CMK (cell line): ENCODE measurements around the gene NFIB.

ENCODE experiments used
- DNase-seq: peaks from one replicate; pipeline ENCODE4 v3.0.0-alpha.2; 2010; ENCODE audit warnings: low read depth

NFIB gene

DNA sequence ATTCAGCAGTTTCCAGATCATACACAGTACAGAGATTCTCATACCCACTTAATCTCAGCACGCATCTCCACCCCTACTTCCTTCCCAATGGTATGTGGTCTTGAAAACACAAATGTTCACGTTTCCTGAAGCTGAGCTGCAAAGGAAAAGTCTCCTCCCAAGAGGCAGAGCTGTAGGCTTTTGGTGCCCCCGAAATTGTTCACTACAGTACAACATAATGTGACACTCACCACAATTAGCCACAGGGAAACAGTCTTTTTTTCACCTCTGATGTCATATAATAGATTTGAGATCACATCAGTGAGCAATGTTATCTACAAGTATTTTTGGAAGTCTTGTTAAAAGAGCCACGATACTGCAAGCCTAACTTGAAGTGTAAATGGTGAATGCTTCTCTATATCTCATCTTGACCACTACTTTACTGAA lies 40.2 kb downstream of the NFIB start:
- DNase-seq: no peak

DNA sequence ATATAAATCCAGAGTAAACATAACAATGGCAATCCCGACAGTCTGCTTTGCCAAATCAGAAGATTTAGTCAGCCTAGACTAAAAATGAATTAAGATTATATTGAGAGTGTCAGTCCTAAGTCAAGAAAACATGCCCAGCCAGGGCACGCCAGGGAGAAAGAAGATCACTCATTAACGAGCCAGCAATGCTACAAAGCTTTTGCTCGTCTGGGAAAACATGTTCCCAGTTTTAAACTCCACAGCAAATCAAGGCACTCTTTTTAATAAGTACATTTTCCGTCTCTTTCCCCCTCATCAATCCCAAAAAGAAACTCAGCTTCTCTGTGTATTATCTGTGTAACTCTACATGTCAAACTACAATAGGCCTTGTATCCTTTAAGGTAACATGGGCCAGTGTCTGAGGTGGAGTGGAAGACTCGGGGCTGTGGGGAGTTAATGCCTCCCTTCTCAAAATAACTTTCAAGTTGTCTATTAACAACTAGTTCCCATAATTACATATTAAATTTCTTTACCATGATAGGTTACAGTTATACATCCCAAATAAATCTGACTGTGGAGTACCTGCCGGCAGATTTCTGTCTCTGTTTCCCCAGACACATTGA lies 40.9 kb downstream of the NFIB start:
- no peak for DNase-seq

DNA sequence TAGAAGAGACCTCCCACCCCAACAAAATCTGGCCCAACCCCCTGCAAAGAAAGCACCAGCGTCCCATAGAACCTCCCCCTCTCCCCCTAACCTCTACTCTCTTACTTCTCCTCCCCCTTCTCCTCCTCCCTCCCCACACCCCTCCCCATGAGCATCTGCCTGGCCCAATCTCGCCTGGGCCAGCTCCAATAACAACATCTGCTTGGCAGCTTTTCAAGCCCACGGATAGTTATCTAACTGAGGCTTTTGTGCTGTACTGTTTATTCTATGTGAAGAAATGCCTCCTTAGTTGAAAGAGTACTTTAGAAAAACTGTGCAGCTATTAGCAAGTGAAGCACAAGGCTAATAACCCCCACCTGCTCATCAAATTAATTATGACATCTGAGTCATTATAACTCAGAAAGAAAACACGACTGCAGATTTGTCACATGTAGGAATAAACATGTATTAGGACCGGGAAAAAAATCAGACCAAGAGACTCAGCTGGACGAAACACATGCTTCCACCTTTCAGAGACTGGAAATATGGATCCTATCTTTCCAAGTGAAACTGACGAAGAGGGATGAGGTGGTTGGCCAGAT lies 42.8 kb downstream of the NFIB start:
- DNase-seq: no peak

- no peak for DNase-seq
These were observed 43.4 kb downstream of the NFIB start for GRCh38 chr9:14270358-14271092.

DNA sequence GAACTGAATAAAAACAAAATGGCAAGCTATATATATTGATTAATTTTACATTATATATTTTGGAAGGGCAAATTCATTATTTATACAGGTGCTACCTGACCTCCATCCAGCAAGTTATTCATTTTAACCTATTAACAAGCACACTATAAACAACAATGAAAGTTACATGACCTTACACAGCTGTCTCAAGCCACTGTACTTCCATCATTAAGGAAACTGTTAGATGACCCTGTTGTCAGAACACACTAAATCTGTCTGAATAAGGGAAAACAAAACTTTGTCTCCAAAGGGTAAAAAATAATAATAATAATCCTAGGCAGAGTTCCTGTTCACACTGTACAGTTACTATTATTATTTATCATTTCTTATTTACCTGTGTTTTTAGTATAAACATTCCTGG lies 44.0 kb downstream of the NFIB start:
- DNase-seq: no peak

DNA sequence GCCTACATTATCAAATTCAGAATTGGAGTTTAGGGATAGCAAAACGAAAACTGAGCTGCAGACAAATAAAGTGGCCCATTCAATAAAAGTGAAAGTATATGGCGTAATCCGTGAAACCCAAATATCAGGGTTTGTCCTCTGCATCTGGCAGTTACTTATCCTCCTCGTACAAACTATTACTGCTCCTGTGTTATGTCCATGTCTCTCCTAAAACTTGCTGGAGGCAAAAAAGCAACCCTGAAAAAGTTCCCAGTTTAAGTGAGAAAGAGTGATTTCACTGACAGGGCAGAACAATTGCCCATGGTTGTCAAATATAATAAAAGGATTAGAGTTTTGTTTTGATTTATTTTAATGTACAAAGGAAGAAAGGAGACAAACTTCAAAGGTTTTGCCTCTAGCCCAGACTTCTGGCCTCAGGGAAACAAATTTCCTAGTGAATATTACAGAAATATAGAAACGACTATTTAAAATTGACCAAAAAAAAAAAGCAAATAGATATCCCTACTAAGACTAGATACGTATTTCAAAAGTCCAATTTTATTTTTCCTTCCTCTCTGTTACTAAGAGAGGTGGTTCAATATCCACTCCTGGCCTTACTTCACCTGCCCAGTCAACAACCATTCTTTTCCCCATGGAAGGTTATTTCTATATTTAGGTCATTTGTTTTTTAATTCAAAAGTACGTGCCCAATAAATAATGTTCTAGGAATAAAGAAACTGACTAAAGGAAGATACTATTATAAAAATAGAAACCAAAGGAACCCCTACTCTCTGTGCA lies 50.0 kb downstream of the NFIB start:
- DNase-seq: no peak

DNA sequence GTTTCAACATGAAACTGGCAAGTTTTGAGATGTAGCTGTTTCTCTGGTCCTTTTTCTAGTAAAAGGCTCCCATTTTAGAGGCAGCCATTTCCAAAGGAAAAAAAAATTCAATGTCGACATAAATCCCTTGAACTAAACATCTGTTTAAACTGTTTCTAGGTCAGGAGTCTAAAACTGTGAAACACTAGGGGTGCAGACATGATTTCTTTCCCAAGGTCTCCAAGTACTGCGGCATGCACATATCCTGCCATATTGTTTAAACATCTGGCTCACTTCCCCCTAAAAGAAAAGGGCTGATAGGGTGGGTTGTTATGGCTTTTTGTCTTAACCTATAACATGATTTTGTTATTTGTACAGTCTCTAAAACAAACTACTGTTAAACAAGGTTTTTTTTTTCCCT lies 51.1 kb downstream of the NFIB start:
- no peak for DNase-seq

- no peak for DNase-seq
These were observed 52.3 kb downstream of the NFIB start for GRCh38 chr9:14261616-14262015.

GRCh38 chr9:14260101-14260500 lies 53.8 kb downstream of the NFIB start:
- DNase-seq: no peak

DNA sequence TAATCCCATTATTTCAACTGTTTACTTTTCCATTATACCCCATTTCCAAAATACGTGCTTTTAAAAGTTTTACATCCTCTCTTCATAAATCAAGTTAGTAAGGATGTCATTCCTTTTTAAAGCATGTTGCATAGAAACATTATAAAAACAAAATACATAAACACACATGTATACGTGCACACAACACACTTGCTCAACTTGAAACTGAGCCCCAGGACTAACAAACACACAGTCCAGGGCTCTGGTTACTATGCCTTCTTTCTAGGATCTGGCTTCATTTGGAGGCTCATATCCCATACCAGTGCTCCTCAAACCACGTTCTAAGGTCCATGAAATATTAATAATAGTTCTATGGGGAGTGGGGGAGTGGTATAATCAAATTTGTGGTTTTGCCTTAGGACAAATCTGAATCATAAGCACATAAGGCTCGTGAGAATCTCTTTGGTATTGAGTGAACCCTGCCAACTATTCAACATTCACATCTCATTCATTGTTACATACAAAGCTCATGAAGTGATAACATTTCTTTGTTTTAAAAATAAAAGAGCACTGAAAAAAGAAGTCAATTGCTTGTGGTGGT lies 55.2 kb downstream of the NFIB start:
- DNase-seq: no peak

GRCh38 chr9:14258156-14258555 lies 55.8 kb downstream of the NFIB start:
- no peak for DNase-seq

DNA sequence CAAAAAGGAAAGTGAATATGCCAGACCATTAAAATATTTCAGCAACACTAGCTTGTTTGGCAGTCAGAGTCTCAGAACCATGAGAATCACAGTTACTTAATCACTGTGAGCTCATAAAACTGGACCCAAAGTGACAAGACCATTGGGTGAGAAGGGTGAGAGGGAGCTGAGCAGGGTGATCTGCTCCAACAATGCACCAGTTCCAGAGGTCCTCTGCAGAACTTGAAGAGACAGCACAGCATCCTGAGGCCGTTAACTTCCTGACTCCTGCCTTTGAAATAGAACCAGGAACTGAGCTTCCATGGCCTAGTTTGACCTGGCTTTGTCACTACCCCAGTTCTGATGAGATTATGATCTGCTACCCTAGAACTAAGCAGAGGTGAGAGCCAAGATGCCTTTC lies 57.4 kb downstream of the NFIB start:
- DNase-seq: no peak

GRCh38 chr9:14251154-14252071 lies 62.5 kb downstream of the NFIB start:
- DNase-seq: no peak

DNA sequence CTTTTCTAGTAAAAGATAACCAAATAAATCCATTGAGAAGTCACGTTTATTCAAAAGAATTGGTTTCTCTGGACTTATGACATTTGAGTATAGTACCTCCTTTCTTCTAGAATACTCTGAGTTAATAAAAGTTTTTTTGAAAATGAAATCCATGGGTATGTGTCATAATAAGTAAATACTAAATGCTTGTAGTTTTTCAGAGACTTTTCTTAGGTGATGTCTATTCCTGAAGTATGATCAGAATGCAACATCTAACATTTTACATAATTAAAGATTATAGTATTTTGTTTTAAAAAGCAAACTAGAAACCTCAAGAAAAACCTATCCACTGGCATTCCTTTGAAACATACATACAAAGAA lies 63.2 kb downstream of the NFIB start:
- DNase-seq: no peak

DNA sequence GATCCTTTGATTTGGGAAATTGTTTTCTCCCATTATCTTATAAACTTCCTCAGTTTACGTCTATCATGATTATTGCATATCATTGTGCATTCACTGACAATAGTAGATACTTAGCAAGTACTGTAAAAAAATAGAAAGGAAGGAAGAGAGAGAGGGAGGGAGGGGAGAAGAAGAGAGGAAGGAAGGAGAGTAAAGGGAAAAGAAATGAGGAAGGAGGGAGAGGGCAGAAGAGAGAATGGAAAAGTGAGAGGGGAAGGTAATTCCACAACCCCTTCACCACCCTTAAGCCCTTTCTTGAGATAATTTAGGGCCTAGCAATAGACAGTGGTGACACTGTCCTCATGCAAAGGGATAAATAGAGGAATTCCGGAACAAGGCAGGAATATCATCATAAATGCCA lies 64.4 kb downstream of the NFIB start:
- DNase-seq: no peak

DNA sequence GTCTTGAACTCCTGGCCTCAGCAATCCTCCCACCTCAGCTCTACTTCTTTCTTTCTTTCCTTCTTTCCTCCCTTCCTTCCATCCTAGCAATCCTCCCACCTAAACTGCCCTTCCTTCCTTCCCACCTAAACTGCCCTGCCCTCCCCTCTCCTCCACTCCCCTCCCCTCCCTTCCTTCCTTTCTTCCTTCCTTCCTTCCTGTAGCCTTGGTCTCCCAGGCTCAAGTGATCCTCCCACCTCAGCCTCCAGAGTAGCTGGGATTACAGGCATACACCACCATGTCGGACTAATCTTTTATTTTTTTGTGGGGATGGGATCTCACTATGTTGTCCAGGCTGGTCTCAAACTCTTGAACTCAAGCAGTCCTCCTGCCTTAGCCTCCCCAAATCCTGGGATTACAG lies 65.8 kb downstream of the NFIB start:
- no peak for DNase-seq

- no peak for DNase-seq
These were observed 66.4 kb downstream of the NFIB start for GRCh38 chr9:14247577-14247976.

- no peak for DNase-seq
These were observed 67.0 kb downstream of the NFIB start for GRCh38 chr9:14246951-14247350.

GRCh38 chr9:14245901-14246525 lies 67.9 kb downstream of the NFIB start:
- DNase-seq: no peak

- no peak for DNase-seq
These were observed 70.4 kb downstream of the NFIB start for GRCh38 chr9:14243514-14244042.
